M059J (cell line): ENCODE data around the gene GLIS2. TPM values are rescaled to one million over a fixed set of nuclear protein-coding genes. Genes with fewer than 3 reads are reported as not detected.

Experiments used
- DNase-seq: peaks from one replicate; pipeline ENCODE4 v3.0.0-alpha.2; 2012; ENCODE audit warnings: low read depth
- total RNA-seq: library from RNA; depleted of rRNA; stranded (reverse); fragments of >200 nt; shearing (Covaris generic); gene quantifications from 2 replicates; pipeline ENCODE4 v1.2.3, GENCODE V29; 2014; rRNA removed

Gene GLIS2
- total RNA-seq, 1 experiment from 2014 or later: 1.1 TPM

DNA sequence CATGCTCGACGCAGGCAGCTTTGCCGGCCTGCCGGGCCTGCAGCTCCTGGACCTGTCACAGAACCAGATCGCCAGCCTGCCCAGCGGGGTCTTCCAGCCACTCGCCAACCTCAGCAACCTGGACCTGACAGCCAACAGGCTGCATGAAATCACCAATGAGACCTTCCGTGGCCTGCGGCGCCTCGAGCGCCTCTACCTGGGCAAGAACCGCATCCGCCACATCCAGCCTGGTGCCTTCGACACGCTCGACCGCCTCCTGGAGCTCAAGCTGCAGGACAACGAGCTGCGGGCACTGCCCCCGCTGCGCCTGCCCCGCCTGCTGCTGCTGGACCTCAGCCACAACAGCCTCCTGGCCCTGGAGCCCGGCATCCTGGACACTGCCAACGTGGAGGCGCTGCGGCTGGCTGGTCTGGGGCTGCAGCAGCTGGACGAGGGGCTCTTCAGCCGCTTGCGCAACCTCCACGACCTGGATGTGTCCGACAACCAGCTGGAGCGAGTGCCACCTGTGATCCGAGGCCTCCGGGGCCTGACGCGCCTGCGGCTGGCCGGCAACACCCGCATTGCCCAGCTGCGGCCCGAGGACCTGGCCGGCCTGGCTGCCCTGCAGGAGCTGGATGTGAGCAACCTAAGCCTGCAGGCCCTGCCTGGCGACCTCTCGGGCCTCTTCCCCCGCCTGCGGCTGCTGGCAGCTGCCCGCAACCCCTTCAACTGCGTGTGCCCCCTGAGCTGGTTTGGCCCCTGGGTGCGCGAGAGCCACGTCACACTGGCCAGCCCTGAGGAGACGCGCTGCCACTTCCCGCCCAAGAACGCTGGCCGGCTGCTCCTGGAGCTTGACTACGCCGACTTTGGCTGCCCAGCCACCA, 65.4 kb downstream of the GLIS2 start:
- DNase-seq: no peak

DNA sequence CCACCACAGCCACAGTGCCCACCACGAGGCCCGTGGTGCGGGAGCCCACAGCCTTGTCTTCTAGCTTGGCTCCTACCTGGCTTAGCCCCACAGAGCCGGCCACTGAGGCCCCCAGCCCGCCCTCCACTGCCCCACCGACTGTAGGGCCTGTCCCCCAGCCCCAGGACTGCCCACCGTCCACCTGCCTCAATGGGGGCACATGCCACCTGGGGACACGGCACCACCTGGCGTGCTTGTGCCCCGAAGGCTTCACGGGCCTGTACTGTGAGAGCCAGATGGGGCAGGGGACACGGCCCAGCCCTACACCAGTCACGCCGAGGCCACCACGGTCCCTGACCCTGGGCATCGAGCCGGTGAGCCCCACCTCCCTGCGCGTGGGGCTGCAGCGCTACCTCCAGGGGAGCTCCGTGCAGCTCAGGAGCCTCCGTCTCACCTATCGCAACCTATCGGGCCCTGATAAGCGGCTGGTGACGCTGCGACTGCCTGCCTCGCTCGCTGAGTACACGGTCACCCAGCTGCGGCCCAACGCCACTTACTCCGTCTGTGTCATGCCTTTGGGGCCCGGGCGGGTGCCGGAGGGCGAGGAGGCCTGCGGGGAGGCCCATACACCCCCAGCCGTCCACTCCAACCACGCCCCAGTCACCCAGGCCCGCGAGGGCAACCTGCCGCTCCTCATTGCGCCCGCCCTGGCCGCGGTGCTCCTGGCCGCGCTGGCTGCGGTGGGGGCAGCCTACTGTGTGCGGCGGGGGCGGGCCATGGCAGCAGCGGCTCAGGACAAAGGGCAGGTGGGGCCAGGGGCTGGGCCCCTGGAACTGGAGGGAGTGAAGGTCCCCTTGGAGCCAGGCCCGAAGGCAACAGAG, 66.3 kb downstream of the GLIS2 start:
- no peak for DNase-seq

DNA sequence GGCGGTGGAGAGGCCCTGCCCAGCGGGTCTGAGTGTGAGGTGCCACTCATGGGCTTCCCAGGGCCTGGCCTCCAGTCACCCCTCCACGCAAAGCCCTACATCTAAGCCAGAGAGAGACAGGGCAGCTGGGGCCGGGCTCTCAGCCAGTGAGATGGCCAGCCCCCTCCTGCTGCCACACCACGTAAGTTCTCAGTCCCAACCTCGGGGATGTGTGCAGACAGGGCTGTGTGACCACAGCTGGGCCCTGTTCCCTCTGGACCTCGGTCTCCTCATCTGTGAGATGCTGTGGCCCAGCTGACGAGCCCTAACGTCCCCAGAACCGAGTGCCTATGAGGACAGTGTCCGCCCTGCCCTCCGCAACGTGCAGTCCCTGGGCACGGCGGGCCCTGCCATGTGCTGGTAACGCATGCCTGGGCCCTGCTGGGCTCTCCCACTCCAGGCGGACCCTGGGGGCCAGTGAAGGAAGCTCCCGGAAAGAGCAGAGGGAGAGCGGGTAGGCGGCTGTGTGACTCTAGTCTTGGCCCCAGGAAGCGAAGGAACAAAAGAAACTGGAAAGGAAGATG, 67.0 kb downstream of the GLIS2 start:
- no peak for DNase-seq

DNA sequence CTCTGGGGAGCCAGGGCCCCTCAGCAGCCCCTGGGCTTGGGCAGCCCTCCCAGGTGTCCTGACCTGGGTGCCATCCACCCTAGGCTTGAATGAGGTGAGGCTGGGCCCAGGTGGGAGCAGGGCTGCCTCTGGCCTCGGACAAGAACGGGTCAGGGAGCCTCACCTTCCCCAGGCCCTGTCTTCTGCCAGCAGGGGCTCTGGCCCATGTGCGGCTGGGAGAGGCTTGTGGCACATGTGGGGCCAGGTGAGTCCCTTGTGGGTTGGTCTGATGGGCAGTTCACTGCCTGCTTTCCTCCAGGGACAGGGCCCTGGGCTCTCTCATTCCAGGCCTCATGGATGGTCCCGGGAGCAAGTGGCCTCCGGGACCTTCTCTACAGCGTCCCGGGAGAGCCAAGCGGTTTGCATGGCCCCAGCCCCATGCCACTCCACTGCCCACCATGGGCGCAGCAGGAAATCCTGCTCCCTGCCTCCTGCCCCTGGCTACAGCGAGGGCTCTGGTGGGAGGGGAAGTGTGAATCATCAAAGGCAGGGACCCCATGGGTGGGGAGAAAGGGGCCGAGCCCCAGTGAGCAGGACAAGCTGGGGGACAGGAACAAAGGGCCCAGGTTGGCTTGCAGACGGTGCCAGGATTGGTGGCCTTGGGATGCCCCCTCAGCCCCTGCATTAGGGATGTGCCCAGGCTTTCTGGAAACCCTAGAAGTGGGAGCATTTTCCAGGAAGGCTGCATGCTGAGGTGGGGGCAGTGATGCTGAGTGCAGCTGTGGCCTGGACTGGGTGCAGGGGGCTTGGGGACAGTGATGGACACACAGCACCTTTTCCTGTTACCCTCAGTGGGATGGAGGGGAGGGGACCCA, 68.0 kb downstream of the GLIS2 start:
- DNase-seq: no peak

DNA sequence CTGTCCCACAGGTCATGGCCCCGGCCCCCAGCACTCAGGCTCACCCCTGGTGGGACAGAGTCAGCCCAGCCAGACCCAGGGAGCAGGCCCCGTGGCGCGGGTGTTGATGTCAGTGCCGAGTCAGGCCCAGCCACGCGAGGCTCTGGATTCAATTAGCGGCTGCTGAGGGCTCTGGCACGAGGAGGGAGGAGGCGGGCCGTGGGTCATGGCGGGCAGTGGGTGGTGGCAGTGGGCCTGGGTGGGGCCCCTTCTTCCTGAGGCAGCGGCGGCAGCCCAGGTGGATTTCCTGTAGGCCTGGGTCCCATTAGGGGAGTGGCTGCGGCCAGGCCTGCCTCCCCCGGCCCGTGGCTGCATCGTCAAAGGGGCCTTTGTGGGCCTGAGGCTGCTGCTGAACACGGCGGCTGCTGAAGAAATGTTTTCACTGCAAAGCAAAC, 68.7 kb downstream of the GLIS2 start:
- peak; percentile 42 for DNase-seq

DNA sequence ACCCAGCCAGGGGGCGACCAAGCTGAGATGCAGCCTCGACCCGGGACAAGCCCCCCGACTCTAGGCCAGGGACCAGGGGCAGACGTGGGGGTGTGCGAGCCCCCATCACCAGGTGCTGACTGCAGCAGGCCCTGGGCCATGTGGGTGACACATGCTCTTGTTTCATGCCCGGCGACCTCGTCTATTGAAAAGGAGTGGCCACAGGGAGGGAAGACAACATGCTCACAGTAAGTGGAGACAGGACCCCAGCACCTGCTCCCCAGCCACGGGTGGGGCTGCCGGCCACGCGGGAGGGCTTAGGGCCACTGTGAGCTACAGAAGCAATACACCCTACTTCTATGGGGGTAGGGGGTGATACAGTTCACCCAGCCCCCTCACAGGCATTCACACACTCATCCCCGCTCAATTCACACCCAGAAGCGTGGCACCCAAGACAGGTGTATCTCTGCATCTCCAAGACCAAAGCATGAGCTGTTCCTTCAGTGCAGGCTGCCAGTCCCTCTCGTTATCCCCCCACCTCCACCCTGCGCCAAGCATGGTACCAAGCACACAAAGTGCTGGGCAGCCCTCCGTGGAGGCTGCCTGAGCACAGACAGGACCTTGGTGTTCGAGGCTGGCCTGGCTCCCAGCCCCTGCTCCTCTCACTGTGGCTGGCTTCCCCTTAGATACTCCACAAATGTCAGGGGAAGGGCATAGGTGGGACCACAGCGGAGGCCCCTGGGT, 69.4 kb downstream of the GLIS2 start:
- peak; percentile 34 for DNase-seq

DNA sequence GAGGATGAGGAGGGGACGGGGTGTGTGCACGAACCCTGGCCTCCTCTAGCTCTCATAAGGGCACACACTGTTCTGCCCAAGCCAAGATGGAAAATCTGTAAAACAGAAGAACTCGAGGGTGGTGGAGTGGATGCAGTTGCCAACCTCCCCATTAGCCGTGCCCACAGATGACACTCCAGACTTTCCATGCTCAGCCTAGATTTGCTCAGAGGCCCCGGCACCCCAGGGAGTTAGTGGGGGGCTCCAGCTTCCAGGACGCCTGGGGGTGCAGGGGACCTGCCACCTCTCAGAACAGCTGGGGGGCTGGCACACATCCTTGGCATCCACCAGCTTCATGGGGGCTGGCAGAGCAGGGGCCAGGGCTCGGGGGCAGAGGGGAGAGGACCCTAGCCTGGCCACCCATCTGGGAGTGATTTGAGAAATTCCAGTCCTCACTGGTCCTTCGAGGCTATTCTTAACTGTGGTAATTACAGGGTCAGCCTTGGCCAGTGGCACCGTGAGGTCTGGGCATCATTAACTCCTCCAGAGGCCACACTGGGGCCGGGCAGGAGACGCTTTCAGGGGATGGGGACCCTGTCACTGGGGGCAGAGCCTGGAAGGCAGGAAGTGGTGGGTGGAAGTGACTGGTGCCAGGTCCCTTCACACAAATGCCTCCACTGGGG, 70.1 kb downstream of the GLIS2 start:
- no peak for DNase-seq

DNA sequence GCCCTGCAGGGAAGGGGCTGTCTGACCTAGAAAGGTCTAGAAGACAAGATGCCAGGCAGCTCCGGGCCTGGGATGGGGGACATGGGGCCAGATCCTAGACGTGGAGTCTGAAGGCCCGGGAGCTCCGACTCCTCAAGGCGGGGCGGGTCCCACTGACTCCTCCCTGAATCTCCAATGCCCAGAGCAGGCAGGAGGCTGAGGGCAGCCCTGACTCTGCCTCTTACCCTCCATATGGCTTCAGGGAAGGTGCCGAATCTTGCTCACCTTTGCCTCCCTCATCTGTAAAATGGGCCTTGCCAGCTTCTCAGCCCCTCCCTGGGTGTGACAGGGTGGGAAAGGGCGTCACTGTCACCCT, 70.6 kb downstream of the GLIS2 start:
- DNase-seq: peak; percentile 40

DNA sequence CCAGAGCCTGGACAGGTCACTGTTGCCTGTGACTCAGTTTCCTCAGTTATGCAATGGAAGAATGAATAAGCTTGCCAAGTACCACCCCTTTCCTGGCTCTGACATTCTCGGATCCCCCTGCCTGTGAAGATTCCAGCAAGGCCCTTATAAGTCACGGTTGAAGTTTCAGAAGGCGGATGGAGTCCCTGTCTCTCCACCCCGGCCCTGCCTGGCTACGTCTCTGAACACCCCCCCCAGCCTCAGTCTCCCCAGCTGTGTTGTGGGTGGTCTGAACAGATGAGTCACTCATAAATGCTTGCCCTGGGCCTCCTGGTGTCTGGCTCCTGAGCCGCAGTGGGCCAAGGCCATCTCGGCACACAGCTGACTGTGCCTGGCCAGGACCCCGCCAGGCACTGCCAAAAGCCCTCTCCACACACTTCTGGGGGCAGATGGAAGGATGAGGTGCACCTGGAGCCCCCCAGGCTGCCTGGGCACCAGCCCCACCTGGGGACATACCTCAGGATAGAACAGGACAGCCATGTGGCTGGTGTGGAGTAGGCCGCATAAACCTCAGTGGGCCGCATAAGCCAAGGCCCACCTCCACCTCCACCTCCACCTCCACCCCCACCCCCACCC, 71.2 kb downstream of the GLIS2 start:
- no peak for DNase-seq

DNA sequence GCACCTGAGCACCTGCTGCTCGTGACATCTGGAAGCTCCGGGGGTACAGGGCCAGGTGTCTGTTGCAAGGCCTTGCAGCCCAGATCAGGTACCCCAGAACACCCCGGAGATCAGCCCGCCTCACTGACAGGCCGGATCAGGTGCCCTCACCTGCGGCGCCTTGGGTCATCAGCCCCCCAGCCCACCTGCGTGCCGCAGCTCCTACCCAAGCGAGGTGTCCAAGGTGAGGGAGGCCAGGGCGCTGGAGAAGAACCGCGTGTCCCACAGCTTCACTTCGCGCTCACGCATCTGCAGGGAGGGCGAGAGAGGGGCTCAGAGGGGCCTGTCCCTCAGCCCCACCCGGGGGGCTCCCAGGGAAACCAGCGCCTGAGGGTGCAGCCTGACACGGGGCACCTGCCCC, 71.9 kb downstream of the GLIS2 start:
- DNase-seq: no peak

DNA sequence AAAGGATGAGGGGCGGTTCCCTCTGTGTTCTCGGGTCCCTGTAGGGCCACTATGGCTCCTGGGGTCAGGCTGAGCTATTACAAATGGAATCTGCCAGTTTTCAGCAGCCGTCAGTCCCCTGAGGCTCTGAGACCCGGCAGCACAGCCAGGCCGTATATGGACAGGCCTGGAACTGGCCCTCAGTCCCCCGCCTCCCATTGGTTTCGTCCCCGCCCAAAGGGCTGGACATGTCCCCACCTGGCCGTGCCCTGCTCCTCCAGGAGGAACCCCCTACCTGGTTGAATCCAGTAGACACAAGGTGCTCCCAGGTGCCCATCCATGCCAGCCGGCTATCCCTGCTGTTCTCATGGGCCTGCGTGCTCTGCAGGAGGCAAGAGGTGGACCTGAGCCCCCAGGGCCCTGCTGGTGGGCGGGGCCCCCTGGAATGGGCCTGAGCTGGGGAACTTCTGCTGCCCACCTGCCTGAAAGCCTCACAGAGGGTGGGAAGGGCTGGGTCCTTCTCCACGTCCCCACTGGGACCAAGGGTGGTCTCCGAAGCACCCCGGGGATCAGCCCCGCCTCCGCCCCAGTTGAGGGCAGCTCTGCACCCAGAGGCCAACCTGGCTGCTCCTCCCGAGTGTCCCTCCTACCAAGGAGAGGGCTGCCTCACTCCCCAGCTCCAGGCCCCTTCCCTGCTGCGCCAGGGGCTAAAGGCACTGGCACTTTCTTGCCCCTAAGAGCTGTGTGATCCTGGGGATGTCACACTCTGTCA, 72.6 kb downstream of the GLIS2 start:
- peak; percentile 56 for DNase-seq

Other genes with a start within 250 kb of the GLIS2 start
- gene ADCY9, start 199.6 kb upstream of the GLIS2 start, total RNA-seq: 5.3 and 18.1 TPM in 2 replicates
- not detected in 2 replicates for gene SRL, start 74.0 kb upstream of the GLIS2 start, total RNA-seq
- gene TFAP4, start 43.0 kb upstream of the GLIS2 start, total RNA-seq: 3.2 and 6.2 TPM in 2 replicates
- 38.6 and 61.5 TPM in 2 replicates for gene PAM16, start 35.3 kb downstream of the GLIS2 start, total RNA-seq
- 69.9 and 115 TPM in 2 replicates for gene VASN, start 55.8 kb downstream of the GLIS2 start, total RNA-seq
- gene CORO7, start 100.5 kb downstream of the GLIS2 start, total RNA-seq: 8.7 and 13.1 TPM in 2 replicates
- gene DNAJA3, start 109.8 kb downstream of the GLIS2 start, total RNA-seq: 68.2 and 69.0 TPM in 2 replicates
- 118 and 126 TPM in 2 replicates for gene NMRAL1, start 158.6 kb downstream of the GLIS2 start, total RNA-seq
- gene HMOX2, start 160.3 kb downstream of the GLIS2 start, total RNA-seq: 54.5 and 86.1 TPM in 2 replicates
- gene CDIP1, start 222.7 kb downstream of the GLIS2 start, total RNA-seq: 16.0 and 20.9 TPM in 2 replicates
- gene C16orf96, start 240.3 kb downstream of the GLIS2 start, total RNA-seq: not detected in 2 replicates